Measurements from ENCODE around the gene TIPIN. TPM values are rescaled to one million over a fixed set of nuclear protein-coding genes. Genes with fewer than 3 reads are reported as not detected.

Gene TIPIN
- total RNA-seq, 1 donor from 2014 or later = 25.1 TPM

Other genes with a start within 250 kb of the TIPIN start
- gene MEGF11, start 102.9 kb downstream of the TIPIN start, total RNA-seq = 0.78 TPM in 1 of 2 replicates, not detected in the other
- 36.6 and 39.0 TPM in 2 replicates for gene DIS3L, start 63.1 kb downstream of the TIPIN start, total RNA-seq
- 99.4 and 100 TPM in 2 replicates for gene MAP2K1, start 30.2 kb upstream of the TIPIN start, total RNA-seq
- 22.2 and 28.1 TPM in 2 replicates for gene SNAPC5, start 141.1 kb upstream of the TIPIN start, total RNA-seq
- 1,987 and 1,989 TPM in 2 replicates for gene RPL4, start 148.2 kb upstream of the TIPIN start, total RNA-seq
- 25.9 and 29.0 TPM in 2 replicates for gene ZWILCH, start 148.6 kb upstream of the TIPIN start, total RNA-seq
- not detected in 2 replicates for gene LCTL, start 209.3 kb upstream of the TIPIN start, total RNA-seq

All from T-helper 1 cell treated with Interleukin-12 subunit alpha and Interleukin-12 subunit beta and Interleukin-4 antibody, amounts not matched to agents 30 ng/mL and 1 ng/mL, for 36 hours (primary cell).